Measurements from ENCODE around the gene GNAQ. TPM values are rescaled to one million over a fixed set of nuclear protein-coding genes. Genes with fewer than 3 reads are reported as not detected.

The GNAQ gene
- polyA plus RNA-seq, 3 donors = 8.3 to 51.0 (median 9.6) TPM

GRCh38 chr9:77893706-77894105 is 137.9 kb downstream of the GNAQ start:
- Histone ChIP-seq H3K36me3 (replicated peaks in 1 of 2; ENCODE audit: control insufficient read depth in 1 of 2, insufficient read depth in 2 of 2, low read length in 2 of 2) (peaks cover 9 to 34% of the 10 kb centered on the region in 2 donors), H3K4me2 (replicated peaks; ENCODE audit: extremely low read depth, low read length, poor library complexity, severe bottlenecking) (no peak overlapping the region), H4K20me1 (ENCODE audit: insufficient read depth, low read length) (peaks cover 83% of the 10 kb centered on the region), H3K9ac (ENCODE audit: insufficient read depth, low read length, poor library complexity, severe bottlenecking) (no peak overlapping the region), H3K27ac (ENCODE audit: low read depth in 1 of 2, low read length in 2 of 2) (peak overlapping the region in 1 of 2 donors; percentile 3), H3K27me3 (ENCODE audit: control insufficient read depth in 2 of 2, insufficient read depth in 2 of 2, low read length in 2 of 2) (no peaks in the 10 kb centered on the region), H3K4me3 (replicated peaks in 1 of 3; ENCODE audit: low read depth in 2 of 3, low read length in 3 of 3) (no peak overlapping the region), H2AFZ (ENCODE audit: insufficient read depth, low read depth, low read length, poor library complexity, severe bottlenecking) (no peak overlapping the region), H3K4me1 (ENCODE audit: control insufficient read depth in 1 of 2, insufficient read depth in 2 of 2, low read length in 2 of 2) (peaks cover 0 to 10% of the 10 kb centered on the region in 2 donors), H3K9me3 (replicated peaks in 1 of 2; ENCODE audit: control insufficient read depth in 1 of 2, insufficient read depth in 1 of 2, low read length in 2 of 2) (no peaks in the 10 kb centered on the region), H3K79me2 (ENCODE audit: insufficient read depth, low read length) (peaks cover 87% of the 10 kb centered on the region)
- Mint-ChIP-seq H3K4me3 (no peak overlapping the region), H3K27ac (peak overlapping the region in 3 of 7 donors; percentile 12 to 52 (median 48)), H3K9me3 (peaks cover 0 to 2% (median 0%) of the 10 kb centered on the region in 7 donors), H3K36me3 (peaks cover 21 to 41% of the 10 kb centered on the region in 2 donors), H3K4me1 (peaks cover 29% of the 10 kb centered on the region), H3K27me3 (ENCODE audit: low read depth in 3 of 3) (no peaks in the 10 kb centered on the region)
- TF ChIP-seq, protein P1, sequence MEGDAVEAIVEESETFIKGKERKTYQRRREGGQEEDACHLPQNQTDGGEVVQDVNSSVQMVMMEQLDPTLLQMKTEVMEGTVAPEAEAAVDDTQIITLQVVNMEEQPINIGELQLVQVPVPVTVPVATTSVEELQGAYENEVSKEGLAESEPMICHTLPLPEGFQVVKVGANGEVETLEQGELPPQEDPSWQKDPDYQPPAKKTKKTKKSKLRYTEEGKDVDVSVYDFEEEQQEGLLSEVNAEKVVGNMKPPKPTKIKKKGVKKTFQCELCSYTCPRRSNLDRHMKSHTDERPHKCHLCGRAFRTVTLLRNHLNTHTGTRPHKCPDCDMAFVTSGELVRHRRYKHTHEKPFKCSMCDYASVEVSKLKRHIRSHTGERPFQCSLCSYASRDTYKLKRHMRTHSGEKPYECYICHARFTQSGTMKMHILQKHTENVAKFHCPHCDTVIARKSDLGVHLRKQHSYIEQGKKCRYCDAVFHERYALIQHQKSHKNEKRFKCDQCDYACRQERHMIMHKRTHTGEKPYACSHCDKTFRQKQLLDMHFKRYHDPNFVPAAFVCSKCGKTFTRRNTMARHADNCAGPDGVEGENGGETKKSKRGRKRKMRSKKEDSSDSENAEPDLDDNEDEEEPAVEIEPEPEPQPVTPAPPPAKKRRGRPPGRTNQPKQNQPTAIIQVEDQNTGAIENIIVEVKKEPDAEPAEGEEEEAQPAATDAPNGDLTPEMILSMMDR (IDR thresholded peaks at IDR 0.05) = no peak
- WGBS (ENCODE audit: insufficient coverage) = no CpG with 5 or more reads among the region's 3 CpGs
- intact Hi-C loops (cut with micrococcal nuclease) = no loop called here
- no peak for DNase-seq

DNA sequence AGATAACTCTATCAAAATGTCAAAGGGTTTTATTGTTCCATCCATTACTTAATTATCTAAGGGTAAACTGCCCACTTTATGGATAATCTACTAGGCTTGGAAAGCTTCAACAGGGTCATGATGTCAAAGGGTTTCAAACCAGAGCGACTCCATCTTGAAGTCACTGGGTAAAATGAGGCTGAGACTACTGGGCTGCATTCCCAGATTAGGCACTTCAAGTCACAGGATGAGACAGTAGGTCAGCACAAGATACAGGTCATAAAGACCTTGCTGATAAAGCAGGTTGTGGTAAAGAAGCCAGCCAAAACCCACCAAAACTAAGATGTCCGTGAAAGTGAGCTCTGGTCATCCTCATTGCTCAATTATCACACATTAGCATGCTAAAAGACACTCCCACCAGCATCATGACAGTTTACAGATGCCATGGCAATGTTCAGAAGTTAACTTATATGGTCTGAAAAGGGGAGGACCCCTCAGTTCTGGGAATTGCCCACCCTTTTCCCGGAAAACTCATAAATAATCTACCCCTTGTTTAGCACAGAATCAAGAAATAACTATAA is 138.6 kb downstream of the GNAQ start:
- H3K4me3 Mint-ChIP-seq = no peak overlapping the region

More for the DNA sequence above, 138.6 kb downstream of the GNAQ start:
- Histone ChIP-seq H3K27me3 (ENCODE audit: control insufficient read depth in 2 of 2, insufficient read depth in 2 of 2, low read length in 2 of 2) (no peaks in the 10 kb centered on the region), H3K9ac (ENCODE audit: insufficient read depth, low read length, poor library complexity, severe bottlenecking) (no peak overlapping the region), H3K36me3 (replicated peaks in 1 of 2; ENCODE audit: control insufficient read depth in 1 of 2, insufficient read depth in 2 of 2, low read length in 2 of 2) (peaks cover 9 to 39% of the 10 kb centered on the region in 2 donors), H3K4me2 (replicated peaks; ENCODE audit: extremely low read depth, low read length, poor library complexity, severe bottlenecking) (no peak overlapping the region), H3K9me3 (replicated peaks in 1 of 2; ENCODE audit: control insufficient read depth in 1 of 2, insufficient read depth in 1 of 2, low read length in 2 of 2) (no peaks in the 10 kb centered on the region), H2AFZ (ENCODE audit: insufficient read depth, low read depth, low read length, poor library complexity, severe bottlenecking) (no peak overlapping the region), H3K4me3 (replicated peaks in 1 of 3; ENCODE audit: low read depth in 2 of 3, low read length in 3 of 3) (no peak overlapping the region), H3K79me2 (ENCODE audit: insufficient read depth, low read length) (peaks cover 87% of the 10 kb centered on the region), H3K27ac (ENCODE audit: low read depth in 1 of 2, low read length in 2 of 2) (peak overlapping the region in 1 of 2 donors; percentile 28), H4K20me1 (ENCODE audit: insufficient read depth, low read length) (peaks cover 83% of the 10 kb centered on the region), H3K4me1 (ENCODE audit: control insufficient read depth in 1 of 2, insufficient read depth in 2 of 2, low read length in 2 of 2) (peaks cover 0 to 10% of the 10 kb centered on the region in 2 donors)
- intact Hi-C loops (cut with micrococcal nuclease) = no loop called here
- Mint-ChIP-seq H3K27me3 (ENCODE audit: low read depth in 3 of 3) (no peaks in the 10 kb centered on the region), H3K4me1 (peaks cover 28% of the 10 kb centered on the region), H3K9me3 (peaks cover 0 to 2% (median 0%) of the 10 kb centered on the region in 7 donors), H3K27ac (peak overlapping the region in 1 of 7 donors; percentile 12), H3K36me3 (peaks cover 21 to 43% of the 10 kb centered on the region in 2 donors)
- no peak for DNase-seq
- WGBS (ENCODE audit: insufficient coverage) = 100% methylated on average over 1 of the region's 3 CpGs
- TF ChIP-seq, protein P1 (IDR thresholded peaks at IDR 0.05) = no peak

All from CD14-positive monocyte (primary cell).